Rectal smooth muscle tissue (tissue), 1 donor: ENCODE data around the gene SMYD3.
A peak's percentile ranks its signal among the peaks of the same experiment; 100 is the strongest.

Experiments used
- H3K27ac ChIP-seq: one replicate; pipeline ENCODE4 v1.7.0; 2013; ENCODE audit warnings: low read depth, low read length, inconsistent platforms
- H3K27me3 ChIP-seq: one replicate; pipeline ENCODE4 v1.7.0; 2013; ENCODE audit warnings: low read length; ENCODE audit not compliant: control insufficient read depth, insufficient read depth
- H3K36me3 ChIP-seq: one replicate; pipeline ENCODE4 v1.7.0; 2013; ENCODE audit warnings: low read length; ENCODE audit not compliant: control insufficient read depth, insufficient read depth
- H3K4me1 ChIP-seq: one replicate; pipeline ENCODE4 v1.7.0; 2013; ENCODE audit warnings: low read length; ENCODE audit not compliant: control insufficient read depth, insufficient read depth
- H3K4me3 ChIP-seq: one replicate; pipeline ENCODE4 v1.7.0; 2013; ENCODE audit warnings: low read length
- H3K9ac ChIP-seq: one replicate; pipeline ENCODE4 v1.7.0; 2013; ENCODE audit warnings: low read length

SMYD3 gene

DNA sequence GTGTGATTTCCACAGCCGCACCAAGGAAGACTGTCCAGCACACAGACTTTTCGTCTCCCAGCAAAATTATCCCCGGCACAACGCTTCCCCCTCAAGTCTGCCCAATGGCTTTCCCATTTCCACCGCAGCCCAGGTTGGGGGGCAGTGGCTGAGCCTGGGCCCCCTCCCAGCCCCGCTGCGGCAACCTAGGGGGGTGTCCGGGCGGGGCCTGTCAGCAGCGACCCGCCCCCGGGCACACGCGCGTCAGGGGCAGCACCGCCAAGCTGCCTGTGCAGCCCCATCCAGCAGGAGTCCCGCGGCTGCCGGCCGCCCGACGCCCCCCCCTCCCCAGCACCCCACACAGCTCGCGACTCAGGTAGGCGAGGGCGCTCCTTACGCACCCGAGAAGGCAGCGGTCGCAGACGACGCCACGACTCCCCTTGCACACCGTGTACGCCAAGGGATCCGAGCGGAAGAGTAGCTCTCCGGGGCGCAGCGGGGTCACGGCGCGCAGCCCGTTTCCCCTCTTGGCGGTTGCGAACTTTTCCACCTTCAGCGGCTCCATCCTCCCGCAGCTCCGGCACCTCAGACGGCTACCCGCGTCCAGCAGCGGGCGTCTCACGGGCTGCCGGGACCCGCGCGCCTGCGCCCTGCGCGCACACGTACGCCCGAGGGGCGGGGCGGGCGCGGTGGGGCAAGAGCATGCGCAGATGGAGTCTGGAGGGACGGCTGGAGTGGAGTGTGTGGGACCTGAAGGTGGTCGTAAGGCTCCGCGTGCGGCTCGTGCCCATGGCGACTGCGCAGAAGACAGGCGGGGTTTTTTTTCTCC lies at the start of gene SMYD3:
SMYD3 (minus strand) TSS at position 606 of the 808 bp plus-strand sequence.
- H3K4me1 ChIP-seq = peaks cover 2% of the 10 kb centered on the region
- peak within 1 kb of the TSS; percentile 93 for H3K4me3 ChIP-seq
- H3K9ac ChIP-seq = peak within 1 kb of the TSS; percentile 2
- no peaks in the 10 kb centered on the region for H3K27me3 ChIP-seq
- H3K36me3 ChIP-seq = no peaks in the 10 kb centered on the region
- no peak within 1 kb of the TSS for H3K27ac ChIP-seq

DNA sequence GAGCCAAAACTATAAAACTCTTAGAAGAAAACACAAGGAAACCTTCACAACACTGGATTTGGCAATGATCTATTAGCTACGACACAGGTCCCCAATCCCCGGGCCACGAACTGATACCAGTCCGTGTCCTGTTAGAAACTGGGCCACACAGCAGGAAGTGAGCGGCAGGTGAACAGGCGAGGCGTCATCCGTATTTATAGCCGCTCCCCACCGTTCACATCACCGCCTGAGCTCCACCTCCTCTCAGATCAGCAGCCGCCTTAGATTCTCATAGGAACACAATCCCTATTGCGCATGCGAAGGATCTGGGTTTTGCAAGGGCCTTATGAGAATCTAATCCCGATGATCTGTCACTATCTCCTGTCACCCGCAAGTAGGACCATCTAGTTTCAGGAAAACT lies 47.1 kb upstream of the SMYD3 start:
- Histone ChIP-seq H3K4me1 (no peaks in the 10 kb centered on the region), H3K9ac (no peak overlapping the region), H3K27me3 (no peaks in the 10 kb centered on the region), H3K36me3 (peaks cover 9% of the 10 kb centered on the region), H3K4me3 (no peak overlapping the region), H3K27ac (no peak overlapping the region)

DNA sequence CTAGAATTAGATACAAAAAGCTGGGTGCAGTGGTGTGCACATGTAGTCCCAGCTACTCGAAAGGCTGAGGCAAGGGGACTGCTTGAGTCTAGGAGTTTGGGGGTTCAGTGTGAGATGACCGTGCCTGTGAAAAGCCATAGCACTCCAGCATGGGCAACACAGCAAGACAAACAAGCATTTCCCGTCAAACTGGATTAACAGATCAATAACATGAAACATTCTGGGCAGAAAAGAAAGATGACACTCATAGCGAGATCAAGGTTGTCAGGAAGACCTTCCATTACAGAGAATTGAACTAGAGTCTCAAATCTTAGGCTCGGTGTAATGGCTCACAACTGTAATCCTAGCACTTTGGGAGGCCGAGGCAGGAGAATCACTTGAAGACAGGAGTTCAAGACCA lies 45.0 kb upstream of the SMYD3 start:
- H3K9ac ChIP-seq = no peak overlapping the region
- peaks cover 9% of the 10 kb centered on the region for H3K36me3 ChIP-seq
- no peaks in the 10 kb centered on the region for H3K27me3 ChIP-seq
- no peak overlapping the region for H3K27ac ChIP-seq
- H3K4me3 ChIP-seq = no peak overlapping the region
- no peaks in the 10 kb centered on the region for H3K4me1 ChIP-seq

GRCh38 chr1:246550402-246550801 lies 43.3 kb upstream of the SMYD3 start:
- H3K4me3 ChIP-seq = no peak overlapping the region
- no peaks in the 10 kb centered on the region for H3K27me3 ChIP-seq
- H3K36me3 ChIP-seq = peaks cover 9% of the 10 kb centered on the region
- no peaks in the 10 kb centered on the region for H3K4me1 ChIP-seq
- H3K9ac ChIP-seq = no peak overlapping the region
- no peak overlapping the region for H3K27ac ChIP-seq

DNA sequence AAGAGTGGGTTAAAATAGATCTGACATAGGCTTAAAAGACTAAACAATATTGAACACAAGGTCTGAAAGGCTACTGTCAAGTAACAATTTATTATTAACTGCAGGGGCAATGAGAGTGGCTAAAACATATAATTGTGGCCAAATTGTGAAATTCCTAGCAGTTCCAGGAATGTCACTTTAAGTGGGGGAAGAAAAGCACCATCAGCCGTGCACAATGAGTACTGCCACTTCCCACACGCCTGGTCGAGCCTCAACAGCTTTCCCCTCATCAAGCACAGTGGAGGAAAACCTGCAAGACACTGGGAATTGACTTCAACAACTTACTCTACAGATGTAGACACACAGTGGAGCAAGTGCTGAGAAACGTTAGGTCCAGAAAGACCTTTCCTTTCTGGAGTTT lies 42.6 kb upstream of the SMYD3 start:
- peaks cover 4% of the 10 kb centered on the region for H3K36me3 ChIP-seq
- no peak overlapping the region for H3K9ac ChIP-seq
- no peak overlapping the region for H3K27ac ChIP-seq
- H3K4me1 ChIP-seq = no peaks in the 10 kb centered on the region
- H3K4me3 ChIP-seq = no peak overlapping the region
- H3K27me3 ChIP-seq = no peaks in the 10 kb centered on the region

GRCh38 chr1:246544001-246544400 lies 36.9 kb upstream of the SMYD3 start:
- peaks cover 14% of the 10 kb centered on the region for H3K36me3 ChIP-seq
- H3K4me3 ChIP-seq = no peak overlapping the region
- no peaks in the 10 kb centered on the region for H3K27me3 ChIP-seq
- no peaks in the 10 kb centered on the region for H3K4me1 ChIP-seq
- no peak overlapping the region for H3K27ac ChIP-seq
- no peak overlapping the region for H3K9ac ChIP-seq

DNA sequence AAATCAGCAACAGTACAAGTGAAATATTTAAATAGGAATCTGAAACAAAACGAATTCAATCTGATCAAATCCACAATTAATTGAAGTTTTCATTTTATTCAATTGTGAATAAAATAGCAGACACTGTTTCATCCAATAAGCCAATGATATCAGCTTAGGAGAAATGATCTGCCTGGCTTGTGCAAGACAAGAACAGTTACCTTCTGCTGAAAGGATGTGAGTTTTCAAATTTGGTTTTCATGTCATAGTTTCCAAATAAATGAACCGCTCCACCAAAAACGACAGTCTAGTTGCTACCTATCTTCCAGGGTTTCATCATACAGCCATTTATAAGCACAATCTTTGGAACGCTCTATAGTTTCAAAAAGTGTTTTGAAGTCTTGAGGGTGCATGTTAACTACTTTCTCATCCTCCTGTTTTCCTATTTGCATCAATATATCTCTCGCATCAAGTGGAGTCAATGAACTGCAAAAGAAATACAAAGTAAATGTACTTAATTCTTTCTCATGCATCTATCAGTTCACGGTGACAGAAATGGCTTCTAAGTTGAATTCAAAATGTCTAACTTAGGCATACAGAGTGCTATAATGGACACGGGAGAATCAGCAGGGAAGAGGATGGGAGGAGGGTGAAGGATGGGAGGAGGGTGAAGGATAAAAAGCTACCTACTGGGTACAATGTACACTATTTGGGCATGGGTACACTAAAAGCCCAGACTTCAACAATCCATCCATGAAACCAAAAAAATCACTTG lies 33.8 kb upstream of the SMYD3 start:
- peaks cover 14% of the 10 kb centered on the region for H3K36me3 ChIP-seq

GRCh38 chr1:246537887-246538286 lies 30.8 kb upstream of the SMYD3 start:
- H3K27ac ChIP-seq = no peak overlapping the region
- peaks cover 4% of the 10 kb centered on the region for H3K36me3 ChIP-seq
- H3K4me3 ChIP-seq = no peak overlapping the region
- H3K4me1 ChIP-seq = no peaks in the 10 kb centered on the region
- H3K9ac ChIP-seq = no peak overlapping the region
- H3K27me3 ChIP-seq = no peaks in the 10 kb centered on the region

More for the DNA sequence above, 33.8 kb upstream of the SMYD3 start:
- no peaks in the 10 kb centered on the region for H3K27me3 ChIP-seq
- H3K4me3 ChIP-seq = no peak overlapping the region
- no peaks in the 10 kb centered on the region for H3K4me1 ChIP-seq
- no peak overlapping the region for H3K27ac ChIP-seq
- H3K9ac ChIP-seq = no peak overlapping the region

GRCh38 chr1:246537441-246537840 lies 30.4 kb upstream of the SMYD3 start:
- Histone ChIP-seq H3K4me3 (no peak overlapping the region), H3K27ac (no peak overlapping the region), H3K36me3 (peaks cover 4% of the 10 kb centered on the region), H3K27me3 (no peaks in the 10 kb centered on the region), H3K4me1 (no peaks in the 10 kb centered on the region), H3K9ac (no peak overlapping the region)

DNA sequence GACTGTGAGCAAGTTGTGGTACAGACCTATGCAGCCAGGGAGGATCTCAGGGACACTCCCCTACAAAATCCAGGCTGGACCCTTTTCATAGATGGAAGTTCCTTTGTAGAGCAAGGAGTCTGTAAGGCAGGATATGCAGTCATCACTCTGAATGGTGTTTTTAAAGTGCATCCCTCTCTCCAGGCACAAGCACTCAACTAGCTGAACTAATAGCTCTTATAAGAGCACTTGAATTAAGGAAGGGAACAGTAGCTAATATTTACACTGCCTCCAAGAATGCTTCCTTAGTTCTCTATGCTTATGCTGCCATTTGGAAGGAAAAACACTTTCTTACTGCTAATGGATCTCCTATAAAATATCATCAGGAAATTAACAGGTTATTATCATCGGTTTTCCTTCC lies 27.0 kb upstream of the SMYD3 start:
- Histone ChIP-seq H3K36me3 (no peaks in the 10 kb centered on the region), H3K9ac (no peak overlapping the region), H3K4me3 (no peak overlapping the region), H3K27ac (no peak overlapping the region), H3K4me1 (no peaks in the 10 kb centered on the region), H3K27me3 (no peaks in the 10 kb centered on the region)

- Histone ChIP-seq H3K36me3 (no peaks in the 10 kb centered on the region), H3K4me1 (no peaks in the 10 kb centered on the region), H3K27ac (no peak overlapping the region), H3K9ac (no peak overlapping the region), H3K4me3 (no peak overlapping the region), H3K27me3 (no peaks in the 10 kb centered on the region)
These were observed 26.4 kb upstream of the SMYD3 start for GRCh38 chr1:246533371-246533905.

GRCh38 chr1:246532519-246532918 lies 25.4 kb upstream of the SMYD3 start:
- Histone ChIP-seq H3K27ac (no peak overlapping the region), H3K9ac (no peak overlapping the region), H3K4me3 (no peak overlapping the region), H3K4me1 (no peaks in the 10 kb centered on the region), H3K36me3 (no peaks in the 10 kb centered on the region), H3K27me3 (no peaks in the 10 kb centered on the region)
